CD4-positive, alpha-beta T cell (primary cell): ENCODE results near the gene MYT1. TPM values are rescaled to one million over a fixed set of nuclear protein-coding genes. Genes with fewer than 3 reads are reported as not detected.

Source experiments
- ATAC-seq: fragments of 200-7000 bp; cut with Tn5 transposase; one replicate; pipeline ENCODE4 v1.10.0; 2022; ENCODE audit warnings: mild to moderate bottlenecking; ENCODE audit not compliant: poor library complexity
- CTCF ChIA-PET: fragments of 350-600 bp; sonication (Branson Sonifier 250); formaldehyde crosslinking; loops from one replicate; lab custom pipeline; 2021; ENCODE audit warnings: antibody characterized with exemption, inconsistent platforms; lab: Charles Lee
- POLR2A ChIA-PET: fragments of 350-600 bp; sonication (Branson Sonifier 250); formaldehyde crosslinking; loops from one replicate; lab custom pipeline; 2021; ENCODE audit warnings: antibody characterized with exemption, inconsistent platforms; lab: Charles Lee
- DNase-seq, 14 experiments: peaks; one replicate each; pipeline ENCODE4 v3.0.0-alpha.2; 2013 to 2020; ENCODE audit warnings: mixed read lengths in 2 of 14
- H3K27ac ChIP-seq, 2 donors: one replicate each; pipeline versions ENCODE4 v1.5.1 to v1.7.0; 2013; ENCODE audit warnings: low read length in 2 of 2, low read depth in 1 of 2, mild to moderate bottlenecking in 1 of 2
- H3K27me3 ChIP-seq, 2 experiments: 1 replicate in 1 of 2; 2 replicates in 1 of 2; pipeline versions ENCODE4 v1.6.1 to v1.7.0; 2013; ENCODE audit warnings: low read length in 2 of 2, control low read depth in 1 of 2, mild to moderate bottlenecking in 1 of 2, moderate library complexity in 1 of 2; ENCODE audit not compliant: insufficient read depth in 2 of 2, control insufficient read depth in 1 of 2
- H3K36me3 ChIP-seq: one replicate; pipeline ENCODE4 v1.6.1; 2013; ENCODE audit warnings: low read length, control low read depth; ENCODE audit not compliant: insufficient read depth
- H3K4me1 ChIP-seq: one replicate; pipeline ENCODE4 v1.6.1; 2013; ENCODE audit warnings: low read length, control low read depth; ENCODE audit not compliant: insufficient read depth
- H3K4me3 ChIP-seq: one replicate; pipeline ENCODE4 v1.5.1; 2013; ENCODE audit warnings: mild to moderate bottlenecking, low read length, moderate library complexity
- H3K9me3 ChIP-seq, 2 experiments: 1 replicate in 1 of 2; 2 replicates in 1 of 2; pipeline versions ENCODE4 v1.6.1 to v1.7.0; 2013; ENCODE audit warnings: low read length in 2 of 2, mild to moderate bottlenecking in 2 of 2, control low read depth in 1 of 2, moderate library complexity in 1 of 2; ENCODE audit not compliant: control insufficient read depth in 1 of 2, insufficient read depth in 1 of 2
- H3K27ac Mint-ChIP-seq: one replicate; pipeline ENCODE4 v1.8.0; 2020; ENCODE audit warnings: mixed read lengths
- H3K27me3 Mint-ChIP-seq: one replicate; pipeline ENCODE4 v1.8.0; 2021; ENCODE audit warnings: mixed read lengths
- H3K36me3 Mint-ChIP-seq: one replicate; pipeline ENCODE4 v1.8.0; 2021; ENCODE audit warnings: low read depth, mixed read lengths
- H3K4me1 Mint-ChIP-seq: one replicate; pipeline ENCODE4 v1.8.0; 2021; ENCODE audit warnings: low read depth, mixed read lengths
- H3K4me3 Mint-ChIP-seq: one replicate; pipeline ENCODE4 v1.8.0; 2020; ENCODE audit warnings: mild to moderate bottlenecking, mixed read lengths
- H3K9me3 Mint-ChIP-seq: one replicate; pipeline ENCODE4 v1.8.0; 2020; ENCODE audit warnings: mixed read lengths
- CTCF ChIP-seq: fragments of 200-600 bp; IDR thresholded peaks from one replicate; pipeline ENCODE4 v1.8.0; 2022; ENCODE audit warnings: antibody characterized with exemption, mild to moderate bottlenecking
- intact Hi-C, 2 experiments: fragments of 100-400 bp; cut with DNase I in 1 of 2; cut with micrococcal nuclease in 1 of 2; formaldehyde crosslinking; loops; one replicate each; pipeline versions ENCODE4 v1.15.1 to v1.9.0; 2023 to 2025; cut with DNase I, micrococcal nuclease
- total RNA-seq, 174 experiments: library from RNA in 2 of 174; stranded (reverse) in 2 of 174; gene quantifications; one replicate each; pipeline ENCODE4 v1.2.3 and lab custom pipeline; 2021 to 2026

Gene MYT1
- total RNA-seq, 2 experiments from 2014 or later = 1.0 TPM; not detected in 1

GRCh38 chr20:64276817-64277216, 112.6 kb downstream of the MYT1 start:
- DNase-seq (no peak), ATAC-seq (no peak)
- H3K4me3 Mint-ChIP-seq = no peak overlapping the region
- ChIA-PET CTCF (no interaction called here), POLR2A (interaction anchor here (1.1 kb wide), 1 partner anchor 16 kb away, joined by 3 read pairs; no protein-coding TSS in a partner anchor)
- H3K36me3 Mint-ChIP-seq = peaks cover 50% of the 10 kb centered on the region
- intact Hi-C loops = no loop called here
- no peaks in the 10 kb centered on the region for H3K27me3 Mint-ChIP-seq
- H3K9me3 Mint-ChIP-seq = no peaks in the 10 kb centered on the region
- Histone ChIP-seq H3K27ac (no peak overlapping the region), H3K36me3 (peaks cover 19% of the 10 kb centered on the region), H3K4me3 (no peak overlapping the region), H3K9me3 (no peaks in the 10 kb centered on the region), H3K4me1 (no peaks in the 10 kb centered on the region), H3K27me3 (no peaks in the 10 kb centered on the region)
- TF ChIP-seq CTCF = no peak
- peaks cover 6% of the 10 kb centered on the region for H3K4me1 Mint-ChIP-seq
- H3K27ac Mint-ChIP-seq = no peak overlapping the region

- Histone ChIP-seq H3K4me1 (no peaks in the 10 kb centered on the region), H3K36me3 (peaks cover 13% of the 10 kb centered on the region), H3K27me3 (no peaks in the 10 kb centered on the region), H3K9me3 (no peaks in the 10 kb centered on the region), H3K4me3 (no peak overlapping the region), H3K27ac (no peak overlapping the region)
- no peak overlapping the region for H3K27ac Mint-ChIP-seq
- ChIA-PET CTCF (no interaction called here), POLR2A (interaction anchor here (1.8 kb wide), 1 partner anchor 22 kb away, joined by 6 read pairs; the partner anchor contains the start of gene PCMTD2)
- H3K27me3 Mint-ChIP-seq = no peaks in the 10 kb centered on the region
- H3K4me3 Mint-ChIP-seq = no peak overlapping the region
- H3K36me3 Mint-ChIP-seq = peaks cover 42% of the 10 kb centered on the region
- intact Hi-C loops = no loop called here
- no peaks in the 10 kb centered on the region for H3K9me3 Mint-ChIP-seq
- no peak for ATAC-seq
- H3K4me1 Mint-ChIP-seq = peaks cover 5% of the 10 kb centered on the region
- no peak for DNase-seq
- no peak for TF ChIP-seq CTCF
Observed at GRCh38 chr20:64277571-64278316, 113.5 kb downstream of the MYT1 start.

GRCh38 chr20:64278317-64278681, 114.0 kb downstream of the MYT1 start:
- Histone ChIP-seq H3K9me3 (no peaks in the 10 kb centered on the region), H3K27ac (no peak overlapping the region), H3K27me3 (no peaks in the 10 kb centered on the region), H3K36me3 (peaks cover 8% of the 10 kb centered on the region), H3K4me3 (no peak overlapping the region), H3K4me1 (no peaks in the 10 kb centered on the region)
- ATAC-seq (no peak), DNase-seq (no peak)
- peaks cover 37% of the 10 kb centered on the region for H3K36me3 Mint-ChIP-seq
- H3K4me1 Mint-ChIP-seq = peaks cover 5% of the 10 kb centered on the region
- ChIA-PET POLR2A (interaction anchor here (1.8 kb wide), 1 partner anchor 23 kb away, joined by 6 read pairs; the partner anchor contains the start of gene PCMTD2), CTCF (no interaction called here)
- H3K4me3 Mint-ChIP-seq = no peak overlapping the region
- H3K9me3 Mint-ChIP-seq = no peaks in the 10 kb centered on the region
- H3K27ac Mint-ChIP-seq = no peak overlapping the region
- no peak for TF ChIP-seq CTCF
- intact Hi-C loops = no loop called here
- H3K27me3 Mint-ChIP-seq = no peaks in the 10 kb centered on the region
